GM19455 (cell line): ENCODE results near the gene SLC2A6.

ENCODE experiments used
- ATAC-seq: cut with Tn5 transposase; IDR thresholded peaks from one replicate; pipeline ENCODE4 v1.9.1; 2021; ENCODE audit not compliant: unreplicated experiment

SLC2A6 gene

DNA sequence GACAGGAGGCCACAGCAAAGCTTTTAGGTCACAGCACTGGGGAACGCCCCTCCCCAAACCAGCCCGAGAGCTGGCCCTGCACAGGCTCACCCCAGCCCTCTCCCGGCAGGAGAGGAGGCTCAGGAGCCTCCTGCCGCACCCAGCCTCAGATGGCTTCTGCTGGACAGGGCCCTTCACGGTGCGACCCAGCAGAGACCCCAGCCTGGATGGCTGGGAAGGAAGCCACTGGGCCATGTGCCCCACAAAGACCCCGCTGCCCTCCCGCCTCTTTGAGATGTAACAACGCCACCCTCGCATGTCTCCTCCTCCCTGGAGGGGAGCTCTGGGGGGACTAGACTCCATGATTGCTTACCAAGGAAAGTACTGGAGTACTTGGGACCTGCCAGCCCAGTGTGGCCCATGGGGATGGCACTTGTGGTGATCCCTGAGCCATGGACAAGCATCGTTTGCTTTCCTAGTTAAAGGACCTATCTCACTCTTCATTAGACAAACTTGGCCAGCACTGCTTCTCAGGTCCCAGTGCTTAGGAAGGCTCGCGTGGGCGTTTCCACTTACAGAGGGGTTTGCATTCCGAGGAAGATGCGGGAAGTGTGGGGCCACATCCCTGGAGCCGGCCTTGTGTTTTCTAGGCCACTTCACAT is 36.8 kb upstream of the SLC2A6 start:
- ATAC-seq = no peak

DNA sequence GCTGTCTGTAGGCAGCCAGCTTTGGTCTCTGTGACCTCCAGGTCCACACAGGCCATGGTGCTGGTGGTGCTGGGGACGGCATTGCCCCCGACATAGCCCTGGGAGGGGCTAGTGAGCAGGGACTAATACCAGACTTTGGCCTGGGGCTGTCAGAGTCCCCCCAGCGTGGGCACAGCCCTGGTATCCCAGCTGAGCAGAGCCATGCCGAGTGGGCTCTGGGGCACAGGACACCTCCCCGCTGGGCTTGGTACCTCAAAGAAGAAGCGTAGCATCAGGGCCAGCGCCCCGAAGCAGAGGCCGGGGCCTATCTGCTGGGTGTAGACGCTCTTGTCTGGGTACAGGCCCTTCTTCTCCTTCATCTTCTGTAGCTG is 36.3 kb upstream of the SLC2A6 start:
- ATAC-seq = no peak

DNA sequence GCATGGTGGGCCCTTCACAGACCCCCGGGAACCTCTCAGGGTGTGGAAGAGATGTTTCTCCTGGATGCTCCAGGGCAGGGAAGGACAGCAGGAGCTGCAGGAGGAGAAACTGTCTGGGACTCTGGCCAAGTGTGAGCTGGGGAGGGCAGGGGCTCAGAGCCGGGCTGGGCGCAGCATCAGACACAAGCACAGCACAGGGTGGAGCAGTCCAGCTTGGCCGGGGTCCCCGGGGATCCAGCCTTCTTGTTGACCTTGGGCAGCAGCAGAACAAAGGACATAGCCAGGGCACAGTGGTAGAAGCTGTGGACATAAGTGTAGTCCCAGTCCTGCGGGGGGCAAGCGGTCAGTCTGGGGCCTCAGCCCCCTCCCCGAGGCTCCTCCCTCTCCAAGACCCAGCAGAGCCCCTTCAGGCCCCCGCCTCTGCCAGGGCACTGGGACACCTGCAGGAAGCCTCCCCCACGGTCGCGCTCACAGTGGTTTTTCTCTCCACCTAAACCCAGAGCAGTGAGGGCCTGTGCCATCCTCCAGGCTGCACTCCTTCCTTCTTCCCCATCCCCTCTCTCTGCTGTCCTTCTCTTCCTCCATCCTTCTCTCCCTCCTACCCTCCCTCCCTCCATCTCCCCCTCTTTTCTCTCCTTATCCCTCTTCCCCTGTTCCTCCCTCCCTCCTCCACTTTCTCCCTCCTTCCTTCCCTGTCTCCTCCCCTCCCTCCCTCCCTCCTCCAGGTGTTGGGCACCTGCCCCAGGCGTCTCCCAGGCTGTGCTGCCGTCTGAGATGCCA is 35.8 kb upstream of the SLC2A6 start:
- ATAC-seq = no peak

DNA sequence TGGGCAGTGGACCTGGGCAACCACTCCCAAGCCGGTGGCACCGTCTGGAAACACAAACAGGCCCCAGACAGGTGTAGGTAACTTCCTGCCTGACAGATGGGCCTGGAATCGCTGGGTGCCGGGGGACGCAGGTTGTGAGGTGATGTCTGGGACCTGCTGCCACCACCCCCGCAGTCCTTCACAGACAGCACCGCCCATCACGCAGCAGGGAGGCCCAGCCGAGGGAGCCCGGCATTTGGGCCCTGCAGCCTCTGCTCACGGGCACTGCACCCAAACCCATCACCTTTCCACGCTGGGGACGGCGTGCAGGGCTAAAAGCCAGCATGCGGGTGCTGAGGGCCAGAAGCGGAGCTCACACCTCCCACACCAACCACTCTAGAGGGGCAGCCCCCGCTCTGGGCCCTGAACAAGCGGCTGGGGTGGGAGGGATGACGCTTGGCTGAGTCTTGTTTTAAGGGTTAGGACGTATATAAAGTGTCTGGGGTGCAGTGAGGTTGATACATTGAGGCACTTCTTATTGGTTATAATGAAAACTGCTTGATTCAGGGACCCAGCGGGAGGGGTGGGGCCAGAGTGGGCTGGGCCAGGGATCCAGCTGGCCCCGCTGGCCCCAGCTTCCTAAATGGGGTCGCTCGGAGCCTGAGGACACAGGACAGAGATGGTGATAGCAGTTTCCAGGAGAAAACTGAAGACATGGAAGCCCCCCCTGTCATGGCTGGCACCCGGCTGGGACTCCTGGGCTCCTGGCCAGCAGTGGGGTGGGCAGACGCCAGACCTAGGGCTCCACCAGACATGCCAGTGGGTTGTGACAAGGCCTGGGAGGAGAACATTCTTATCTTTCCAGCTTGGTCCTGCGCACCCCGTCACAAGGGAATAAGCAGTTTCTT is 34.6 kb upstream of the SLC2A6 start:
- no peak for ATAC-seq

DNA sequence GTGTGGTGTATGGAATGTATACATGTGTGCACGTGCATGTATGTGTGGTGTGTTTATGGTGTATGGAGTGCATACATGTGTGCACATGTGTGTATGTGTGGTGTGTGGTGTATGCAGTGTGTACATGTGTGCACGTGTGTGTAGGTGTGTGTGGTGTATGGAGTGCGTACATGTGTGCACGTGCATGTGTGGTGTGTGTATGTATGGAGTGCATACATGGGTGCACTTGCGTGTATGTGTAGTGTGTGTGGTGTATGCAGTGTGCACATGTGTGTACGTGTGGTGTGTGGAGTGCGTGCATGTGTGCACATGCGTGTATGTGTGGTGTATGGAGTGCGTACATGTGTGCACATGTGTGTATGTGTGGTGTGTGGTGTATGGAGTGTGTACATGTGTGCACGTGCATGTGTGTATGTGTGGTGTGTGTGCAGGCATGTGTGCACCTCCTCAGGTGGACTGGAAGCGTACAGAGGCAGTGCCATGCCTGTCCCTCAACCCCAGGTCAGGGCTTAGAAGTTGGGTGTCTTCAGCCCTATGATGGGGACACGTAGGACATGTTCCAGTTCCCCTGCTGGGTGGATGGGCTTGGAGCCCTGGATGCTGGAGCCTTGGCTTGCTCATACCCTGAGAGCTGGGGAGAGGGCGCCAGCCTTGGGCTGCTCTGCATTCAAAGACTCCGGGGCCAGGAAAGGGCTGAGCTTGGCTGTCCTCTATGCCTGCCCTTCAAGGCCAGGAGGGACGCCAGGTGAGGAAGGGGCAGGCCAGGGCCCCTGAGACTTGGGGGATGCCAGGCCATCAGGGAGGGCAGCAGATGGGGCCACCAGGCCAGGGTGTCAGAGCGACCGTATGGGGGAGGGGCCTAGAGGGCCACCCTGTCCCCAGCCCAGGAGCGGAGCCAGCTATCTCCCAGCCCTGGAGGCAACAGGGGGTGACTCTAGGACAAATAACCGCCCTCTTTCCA is 33.6 kb upstream of the SLC2A6 start:
- no peak for ATAC-seq

DNA sequence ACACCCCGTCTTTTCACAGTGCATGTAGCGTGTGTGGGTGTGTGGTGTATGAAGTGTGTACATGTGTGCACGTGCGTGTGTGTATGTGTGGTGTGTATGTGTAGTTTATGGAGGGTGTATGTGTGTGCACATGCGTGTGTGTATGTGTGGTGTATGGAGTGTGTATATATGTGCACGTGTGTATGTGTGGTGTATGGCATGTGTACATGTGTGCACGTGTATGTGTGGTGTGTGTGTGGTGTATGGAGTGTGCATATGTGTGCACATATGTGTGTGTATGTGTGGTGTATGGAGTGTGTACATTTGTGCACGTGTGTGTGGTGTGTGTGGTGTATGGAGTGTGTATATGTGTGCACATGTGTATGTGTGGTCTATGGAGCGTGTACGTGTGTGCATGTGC is 32.7 kb upstream of the SLC2A6 start:
- ATAC-seq = no peak

DNA sequence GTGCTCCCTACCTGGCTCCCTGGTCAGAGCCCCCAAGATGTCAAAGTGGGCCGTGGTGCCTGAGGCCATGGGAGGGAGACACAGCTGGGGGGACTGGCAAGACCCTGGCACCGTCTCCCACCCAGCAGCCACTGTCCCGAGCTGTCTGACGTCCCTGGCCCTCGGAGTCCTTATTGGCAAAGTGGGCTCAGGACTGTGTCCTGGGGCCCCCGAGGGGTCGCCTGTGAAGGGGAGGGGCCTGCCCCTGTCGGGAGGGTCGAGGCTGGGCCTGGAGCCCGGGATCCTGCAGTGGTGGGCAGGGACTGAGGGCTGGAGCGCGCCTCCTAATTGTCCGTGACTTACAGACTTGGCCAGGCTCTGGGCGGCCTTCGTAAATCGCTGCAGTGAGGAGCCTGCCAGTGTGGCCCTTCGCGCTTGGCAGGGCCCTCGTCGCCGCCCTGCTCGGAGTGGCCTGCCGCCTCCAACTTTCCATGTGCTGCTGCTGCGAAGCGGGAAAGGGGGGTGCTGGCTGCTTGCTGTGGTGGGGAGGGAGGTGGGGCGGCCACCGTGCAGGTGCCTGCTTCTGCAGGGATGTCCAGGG is 32.1 kb upstream of the SLC2A6 start:
- ATAC-seq = no peak

DNA sequence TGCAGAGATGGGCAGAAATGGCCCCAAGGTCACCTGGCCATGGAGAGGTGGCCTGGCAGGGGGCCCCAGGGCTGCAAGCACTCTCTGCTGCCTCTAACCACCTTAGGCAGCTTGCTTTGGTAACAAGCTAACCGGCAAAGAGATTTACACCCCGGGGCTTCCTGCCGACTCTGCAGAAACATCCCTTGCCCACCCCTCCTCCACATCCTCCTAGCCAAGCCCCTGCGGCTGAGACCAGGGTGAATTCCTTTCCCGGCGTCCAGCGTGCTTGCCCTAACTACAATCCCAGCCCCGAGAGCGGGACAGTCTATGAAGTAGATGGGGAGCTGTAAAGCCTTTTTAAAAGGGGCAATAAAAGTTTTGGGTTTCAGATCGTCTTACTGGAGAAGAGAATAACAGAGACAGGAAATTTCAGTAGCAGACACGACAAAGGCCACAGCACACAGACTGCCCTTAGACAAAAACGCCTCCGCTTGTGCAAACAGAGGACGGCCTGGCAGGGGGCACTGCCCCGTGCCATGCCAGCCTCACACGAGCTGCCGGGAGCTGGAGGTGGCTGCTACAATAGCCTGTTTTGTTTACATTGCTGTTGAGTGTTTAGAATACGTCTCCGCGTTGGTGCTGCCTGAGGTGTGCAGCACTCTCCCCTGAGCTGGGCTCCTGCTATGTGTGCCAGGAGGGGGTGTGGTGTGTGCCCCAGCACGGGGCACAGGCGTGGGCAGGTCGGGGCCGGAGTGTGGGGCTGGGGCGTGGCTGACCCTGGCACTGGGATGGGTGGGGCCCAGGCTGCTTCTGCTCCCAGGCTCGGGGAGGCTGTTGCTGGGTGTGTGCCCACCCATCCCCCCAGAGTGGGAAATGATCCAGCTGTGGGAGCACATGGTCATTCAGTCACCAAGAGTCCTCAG is 30.5 kb upstream of the SLC2A6 start:
- ATAC-seq = no peak

DNA sequence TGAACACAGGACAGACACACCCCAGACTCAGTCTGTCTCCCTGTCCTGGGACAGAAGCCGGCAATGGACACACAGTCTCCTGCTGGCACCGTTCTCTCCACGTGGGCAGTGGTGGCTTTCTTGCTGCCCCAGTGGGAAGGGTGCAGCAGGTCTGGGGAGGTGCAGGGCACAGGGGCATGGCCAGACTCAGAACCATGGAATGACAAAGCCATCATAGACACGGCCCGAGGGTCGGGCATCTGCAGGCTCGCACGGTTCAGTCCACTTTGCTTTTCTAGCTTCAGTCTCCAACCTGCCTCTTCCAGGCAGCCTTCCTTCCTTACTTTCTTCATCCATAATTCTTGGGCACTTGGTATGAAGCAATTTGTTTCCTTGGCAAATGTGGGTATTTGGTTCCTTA is 29.1 kb upstream of the SLC2A6 start:
- no peak for ATAC-seq

DNA sequence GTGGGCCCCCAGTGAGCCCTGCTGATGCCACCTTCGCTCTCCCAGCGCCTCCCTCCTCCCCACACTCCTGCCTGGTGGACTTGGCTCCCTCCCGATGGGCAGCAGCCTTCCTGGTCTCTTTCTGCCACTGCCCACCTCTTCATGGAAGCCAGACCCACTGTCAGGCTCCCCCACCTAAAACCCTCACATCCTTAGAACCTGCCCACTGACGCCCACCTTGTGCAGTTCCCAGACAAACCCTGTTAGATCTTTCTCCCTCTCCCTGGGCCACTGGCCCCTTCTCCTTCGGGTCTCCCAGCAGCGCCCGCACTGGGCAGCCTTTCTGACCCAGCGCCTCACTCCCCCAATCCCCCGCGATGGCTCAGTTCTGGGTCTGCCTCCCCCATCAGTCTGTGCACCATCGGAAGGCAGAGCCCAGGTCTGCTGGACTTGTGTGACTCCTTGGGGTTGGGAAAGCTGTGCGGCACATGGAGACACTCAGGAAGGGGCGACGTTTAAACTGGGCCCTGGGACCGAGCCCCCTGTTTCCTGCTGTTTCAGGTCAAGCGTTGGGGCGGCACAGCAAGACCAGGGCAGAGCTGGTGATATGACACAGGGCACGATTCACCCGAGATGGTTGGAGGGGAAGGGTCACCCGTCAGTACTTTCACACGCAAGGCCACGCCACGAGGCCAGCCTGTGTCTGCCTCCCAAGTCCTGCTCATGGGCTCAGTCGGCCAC is 28.5 kb upstream of the SLC2A6 start:
- ATAC-seq = no peak

DNA sequence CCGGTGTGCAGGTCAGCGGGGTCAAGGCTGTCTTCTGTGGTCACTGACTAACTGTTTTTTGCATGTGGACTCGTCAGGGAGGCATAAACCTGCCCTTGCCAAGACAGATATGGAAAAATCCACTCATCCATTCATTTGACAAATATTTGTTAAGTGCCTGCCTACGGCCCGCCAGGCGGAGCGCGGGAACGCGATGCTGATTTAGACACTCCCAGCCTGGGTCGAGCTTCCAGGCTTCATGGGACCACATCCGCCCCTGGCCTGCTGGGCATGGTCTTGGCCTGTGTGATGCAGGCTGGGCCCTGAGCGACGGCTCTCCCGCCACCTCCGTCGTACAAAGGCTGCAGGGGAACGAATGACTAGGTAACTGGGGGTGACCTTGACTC is 27.7 kb upstream of the SLC2A6 start:
- ATAC-seq = no peak

DNA sequence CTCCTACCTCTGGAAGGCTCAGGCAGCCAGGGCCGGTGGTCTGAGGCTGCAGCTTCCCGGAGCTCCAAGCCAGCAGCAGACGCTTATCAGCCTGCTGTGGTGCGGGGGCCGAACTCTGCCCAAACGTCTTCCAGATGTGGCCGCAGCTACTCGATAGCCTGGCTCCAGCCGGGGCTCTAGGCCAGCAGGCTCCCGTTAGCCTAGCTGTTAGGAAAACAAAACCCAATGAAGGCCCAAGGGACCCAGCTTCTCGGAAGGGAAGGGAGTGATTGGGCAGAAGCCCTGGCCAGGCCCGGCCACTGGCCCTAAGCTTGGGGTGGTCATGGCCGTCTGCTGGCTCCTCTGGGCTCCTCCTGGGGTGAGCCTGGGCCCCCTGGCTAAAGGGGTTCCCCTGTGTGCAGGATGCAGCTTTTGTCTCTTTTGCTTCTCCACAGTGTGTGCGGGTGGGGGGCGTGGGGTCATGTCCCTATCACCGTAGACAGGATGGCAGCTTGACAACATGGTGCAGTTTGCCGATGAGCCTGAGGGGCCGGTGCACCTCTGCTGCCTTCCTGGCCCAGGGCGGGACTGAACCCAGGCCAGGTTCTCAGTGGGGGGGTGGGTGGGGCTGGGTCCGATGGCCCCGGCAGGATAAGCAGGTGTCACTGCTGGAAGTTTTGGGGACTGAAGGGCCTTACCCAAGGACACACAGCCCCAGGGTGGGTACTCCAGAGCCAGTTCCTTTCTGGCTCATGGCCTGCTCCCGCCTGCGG is 27.2 kb upstream of the SLC2A6 start:
- ATAC-seq = no peak

DNA sequence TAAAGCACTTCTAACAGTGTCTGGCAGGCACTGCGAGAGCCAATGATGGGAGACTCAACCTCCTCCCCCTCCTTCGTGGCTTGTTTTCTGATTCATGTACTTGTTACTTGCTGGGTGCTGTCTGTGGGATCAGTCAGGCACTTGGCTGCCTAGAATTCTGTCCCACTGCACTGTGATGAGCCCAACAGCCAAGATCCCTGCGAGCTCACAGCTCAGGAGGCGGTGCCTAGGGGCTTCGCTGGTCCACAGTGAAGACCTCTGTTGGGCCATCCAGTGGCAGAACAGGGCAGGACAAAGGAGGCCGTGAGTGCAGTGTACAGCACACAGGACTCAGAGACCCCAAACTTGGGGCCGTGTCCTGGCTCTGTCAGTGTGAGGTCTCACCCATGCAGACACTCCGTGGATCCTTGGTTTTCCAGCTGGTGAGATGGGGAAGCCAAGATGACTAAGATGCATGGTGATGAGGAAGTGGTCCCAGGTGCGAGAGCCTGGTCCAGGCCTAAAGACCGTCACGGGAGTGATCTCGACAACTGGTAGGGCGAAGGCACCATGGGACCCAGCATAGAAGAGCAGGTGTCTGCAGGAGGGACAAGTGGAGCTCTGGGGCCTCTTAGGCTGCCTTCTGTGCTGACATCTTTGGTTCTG is 26.4 kb upstream of the SLC2A6 start:
- no peak for ATAC-seq

DNA sequence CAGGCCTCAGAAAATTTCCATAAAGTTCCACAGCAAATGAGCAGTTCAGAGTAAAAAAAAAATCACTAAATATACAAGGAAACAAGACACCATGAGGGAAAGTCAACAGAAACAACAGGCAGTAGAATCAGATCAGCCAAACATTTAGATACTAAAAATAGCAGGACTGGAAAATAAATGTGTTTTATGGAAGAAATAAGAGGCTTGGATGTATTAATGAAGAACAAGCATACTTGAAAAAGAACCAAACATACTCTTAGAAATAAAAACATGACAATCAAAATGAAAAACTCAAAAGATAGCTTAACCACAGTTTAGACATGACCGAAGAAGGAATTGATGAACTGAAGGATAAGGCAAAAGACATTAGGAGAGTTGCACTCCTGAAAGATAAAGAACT is 23.2 kb upstream of the SLC2A6 start:
- no peak for ATAC-seq

DNA sequence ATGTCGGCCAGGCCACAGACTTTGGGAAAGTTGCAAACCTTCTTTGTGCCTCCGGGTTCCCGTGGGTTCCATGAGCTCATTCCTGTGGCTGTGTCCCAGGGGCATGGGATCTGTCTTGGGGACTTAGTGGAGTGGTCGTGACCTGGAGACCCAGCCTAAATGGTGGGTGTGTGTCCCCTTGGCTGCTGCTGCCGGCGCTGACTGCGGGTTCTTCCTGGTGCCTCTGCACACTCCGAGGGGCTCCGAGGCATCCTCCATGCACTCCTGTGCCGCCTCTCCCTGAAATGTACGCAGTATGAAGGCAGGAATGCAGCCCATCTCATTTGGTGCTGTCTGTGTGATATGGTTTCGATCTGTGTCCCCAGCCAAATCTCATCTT is 21.0 kb upstream of the SLC2A6 start:
- no peak for ATAC-seq

DNA sequence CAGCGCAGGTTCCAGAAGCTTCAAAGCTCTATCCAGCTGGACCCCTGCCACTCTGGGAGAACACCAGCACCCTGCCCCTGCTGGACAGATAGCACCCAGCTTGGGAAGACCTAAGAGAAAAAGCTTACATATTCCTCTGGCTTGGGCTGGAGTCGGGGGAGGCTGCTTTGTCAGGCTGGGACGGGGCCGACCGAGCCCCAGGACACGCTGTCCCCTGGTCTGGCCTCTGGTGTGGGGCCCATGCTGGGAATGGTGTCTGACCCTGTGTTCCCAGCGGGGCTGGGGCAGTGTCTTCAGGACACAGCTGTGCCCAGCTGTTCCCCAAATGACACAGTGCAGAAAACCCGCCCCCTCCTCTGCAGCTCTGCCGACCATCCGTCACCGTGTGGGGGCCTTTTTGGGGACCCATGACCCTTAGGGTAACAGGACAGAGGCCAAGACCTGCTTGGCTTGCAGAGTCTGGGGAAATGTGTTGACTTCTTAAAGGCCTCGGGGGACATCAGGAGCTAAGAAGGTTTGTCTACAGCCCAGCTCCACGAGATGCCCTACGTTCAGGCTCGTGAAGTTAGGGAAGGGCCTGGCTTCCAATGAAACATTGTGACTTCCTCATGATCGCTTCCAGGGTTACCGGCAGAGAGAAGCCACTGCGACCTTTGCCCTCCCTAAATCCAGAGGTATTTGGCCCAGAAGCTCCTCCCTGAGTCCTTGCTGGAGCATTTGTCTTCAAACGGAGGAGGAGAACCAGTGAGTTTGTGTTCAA is 20.4 kb upstream of the SLC2A6 start:
- no peak for ATAC-seq
